Epithelial cell of esophagus (primary cell): ENCODE results near the gene KHSRP.

Experiments used
- DNase-seq: peaks from one replicate; pipeline ENCODE4 v3.0.0; 2010; ENCODE audit warnings: low read depth
- H3K4me3 ChIP-seq: 2 replicates; pipeline ENCODE4 v1.5.1; 2011; ENCODE audit warnings: mild to moderate bottlenecking, low read length, control low read depth
- TF ChIP-seq, protein P1 (sequence below): IDR thresholded peaks from 2 replicates; pipeline ENCODE4 v1.5.1; 2011; ENCODE audit warnings: low read depth, mild to moderate bottlenecking, low read length, control low read depth, inconsistent platforms; ENCODE audit not compliant: insufficient read depth; ENCODE audit errors: missing control alignments

Gene KHSRP

DNA sequence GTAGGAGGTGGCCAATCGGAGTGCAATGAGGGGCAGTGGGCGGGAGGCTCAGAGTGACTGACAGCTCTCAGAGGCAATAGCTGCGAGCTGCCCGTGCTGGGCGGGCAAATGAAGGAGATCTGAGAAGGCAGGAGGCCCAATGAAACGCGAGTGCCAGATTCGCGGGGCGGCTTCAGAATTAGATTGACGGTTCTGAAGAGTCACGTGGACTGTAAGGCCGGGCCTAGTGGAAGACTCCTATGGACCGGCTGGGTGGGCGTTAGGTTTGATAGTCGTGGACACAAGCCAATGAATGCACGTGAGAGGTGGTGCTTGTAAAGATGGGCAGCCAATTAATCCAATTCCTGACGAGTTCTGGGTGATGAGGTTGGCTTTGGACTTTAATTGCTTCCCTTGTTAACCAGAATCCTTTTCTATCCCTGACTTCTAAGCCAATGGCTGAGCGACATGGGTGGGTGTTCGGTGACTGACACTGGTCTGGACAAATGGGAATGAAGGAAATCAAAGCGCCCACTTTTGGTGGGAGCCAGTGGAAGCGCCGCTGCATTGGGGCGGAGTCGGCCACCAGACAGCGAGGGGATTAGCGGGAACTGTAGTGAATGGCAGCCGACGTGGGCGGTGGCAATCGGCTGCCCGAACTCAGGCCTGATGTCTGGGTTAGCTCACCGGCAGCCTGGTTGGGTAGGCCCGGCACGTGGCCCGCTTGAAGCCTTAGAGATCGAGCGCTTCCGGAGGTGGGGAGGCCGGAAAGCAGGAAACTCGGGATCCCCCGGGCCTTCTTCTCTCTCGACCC lies 524 bp upstream of the KHSRP start:
- TF ChIP-seq, protein P1, sequence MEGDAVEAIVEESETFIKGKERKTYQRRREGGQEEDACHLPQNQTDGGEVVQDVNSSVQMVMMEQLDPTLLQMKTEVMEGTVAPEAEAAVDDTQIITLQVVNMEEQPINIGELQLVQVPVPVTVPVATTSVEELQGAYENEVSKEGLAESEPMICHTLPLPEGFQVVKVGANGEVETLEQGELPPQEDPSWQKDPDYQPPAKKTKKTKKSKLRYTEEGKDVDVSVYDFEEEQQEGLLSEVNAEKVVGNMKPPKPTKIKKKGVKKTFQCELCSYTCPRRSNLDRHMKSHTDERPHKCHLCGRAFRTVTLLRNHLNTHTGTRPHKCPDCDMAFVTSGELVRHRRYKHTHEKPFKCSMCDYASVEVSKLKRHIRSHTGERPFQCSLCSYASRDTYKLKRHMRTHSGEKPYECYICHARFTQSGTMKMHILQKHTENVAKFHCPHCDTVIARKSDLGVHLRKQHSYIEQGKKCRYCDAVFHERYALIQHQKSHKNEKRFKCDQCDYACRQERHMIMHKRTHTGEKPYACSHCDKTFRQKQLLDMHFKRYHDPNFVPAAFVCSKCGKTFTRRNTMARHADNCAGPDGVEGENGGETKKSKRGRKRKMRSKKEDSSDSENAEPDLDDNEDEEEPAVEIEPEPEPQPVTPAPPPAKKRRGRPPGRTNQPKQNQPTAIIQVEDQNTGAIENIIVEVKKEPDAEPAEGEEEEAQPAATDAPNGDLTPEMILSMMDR = no peak
- peak; percentile 100 for DNase-seq
- peak overlapping the region; percentile 17 for H3K4me3 ChIP-seq

DNA sequence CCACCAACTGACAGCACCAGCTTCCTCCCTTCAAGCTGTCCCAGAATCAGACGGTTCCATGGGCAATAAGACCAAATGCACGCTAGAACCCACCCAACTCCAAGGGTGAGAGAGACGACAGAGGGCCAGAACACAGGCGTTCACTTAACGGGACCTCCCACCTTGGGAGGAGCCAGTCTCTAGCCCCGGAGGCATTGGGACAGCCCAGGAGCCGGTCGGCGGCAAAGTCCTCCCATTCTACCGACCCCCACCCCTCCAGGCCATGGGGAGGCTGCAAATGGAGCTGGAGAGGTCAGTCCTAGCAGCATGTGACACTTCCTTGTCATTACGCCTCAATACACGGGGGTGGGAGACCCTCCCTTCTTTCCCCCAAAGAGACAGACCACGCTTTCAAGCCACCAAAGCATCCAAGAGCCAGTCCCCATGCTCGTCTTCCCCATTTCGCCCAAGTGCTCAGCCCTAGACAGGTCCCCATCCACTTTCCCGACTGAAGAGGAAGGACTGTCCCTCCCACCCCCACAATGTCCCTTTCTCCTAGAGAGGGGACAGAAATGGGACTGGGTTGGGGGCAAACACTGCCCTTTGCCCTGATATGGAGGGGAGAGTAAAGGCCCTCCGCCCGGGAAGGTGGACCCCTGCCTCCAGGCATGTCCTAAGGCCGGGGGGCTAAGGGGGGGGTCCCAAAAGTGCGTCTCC lies 964 bp downstream of the KHSRP start:
- peak overlapping the region; percentile 97 for H3K4me3 ChIP-seq
- peak; percentile 54 for DNase-seq
- TF ChIP-seq, protein P1 = no peak

DNA sequence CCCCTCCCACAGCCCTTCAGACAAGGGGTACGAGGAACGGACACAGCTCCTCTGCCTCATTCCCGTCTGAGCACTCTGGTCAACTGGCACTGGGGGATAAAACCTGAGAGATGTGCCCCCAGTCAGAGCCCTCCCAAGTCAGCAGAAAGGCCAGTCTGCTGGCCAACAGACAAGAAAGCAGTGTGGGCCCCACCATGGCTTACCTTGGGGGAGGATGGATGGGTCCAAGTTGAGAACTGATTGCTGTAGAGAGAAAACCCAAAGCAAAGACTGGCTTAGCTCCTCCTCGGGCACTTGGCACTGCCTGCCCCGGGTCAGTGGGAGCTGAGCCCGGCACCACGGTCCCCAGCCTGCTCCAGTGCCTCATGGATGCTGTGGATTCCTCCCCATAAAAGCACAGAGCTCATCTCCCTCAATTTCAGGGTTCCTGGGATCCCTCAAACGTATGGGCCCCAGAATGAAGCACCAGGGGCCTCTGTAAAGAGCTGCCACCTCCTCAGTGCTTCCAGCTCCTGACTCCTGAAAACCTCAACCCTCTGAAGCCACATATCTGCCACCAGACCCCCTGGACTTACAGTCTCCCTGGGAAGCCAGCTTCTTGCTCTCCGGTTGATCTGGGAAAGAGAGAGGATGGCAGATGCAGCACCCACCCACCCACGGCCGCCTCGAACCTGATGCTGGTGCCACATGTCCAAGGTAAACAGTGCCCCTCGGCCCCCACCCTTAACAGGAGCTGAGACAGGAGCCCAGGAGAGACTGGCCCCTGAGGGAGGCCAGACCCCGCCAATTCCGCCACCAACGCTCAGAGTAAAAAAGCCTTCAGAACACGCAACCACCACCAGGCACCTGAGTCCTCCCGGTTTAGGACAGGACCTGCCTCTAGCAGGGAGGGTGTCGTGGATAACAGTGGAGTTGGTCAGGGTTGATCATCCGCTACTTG lies 3.3 kb downstream of the KHSRP start:
- TF ChIP-seq, protein P1 = no peak
- no peak overlapping the region for H3K4me3 ChIP-seq
- no peak for DNase-seq

DNA sequence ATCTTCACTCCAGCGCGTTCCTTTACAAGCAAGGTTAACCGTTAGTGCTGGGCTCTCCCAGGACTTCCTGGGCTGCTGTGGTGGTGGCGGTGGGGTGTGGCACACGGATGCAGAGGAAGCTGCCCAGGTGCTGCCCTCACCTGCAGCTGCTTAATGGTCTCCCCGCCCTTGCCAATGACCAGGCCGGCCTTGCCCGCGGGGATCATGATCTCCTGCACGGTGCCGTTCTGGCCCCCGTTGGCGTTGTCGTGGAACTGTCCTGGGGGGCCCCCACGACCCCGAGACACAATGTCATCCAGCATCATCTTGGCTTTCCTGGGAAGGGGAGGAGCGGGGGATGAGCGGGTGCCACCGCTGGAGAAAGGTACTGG lies 6.1 kb downstream of the KHSRP start:
- no peak overlapping the region for H3K4me3 ChIP-seq
- TF ChIP-seq, protein P1 = no peak
- DNase-seq = no peak

DNA sequence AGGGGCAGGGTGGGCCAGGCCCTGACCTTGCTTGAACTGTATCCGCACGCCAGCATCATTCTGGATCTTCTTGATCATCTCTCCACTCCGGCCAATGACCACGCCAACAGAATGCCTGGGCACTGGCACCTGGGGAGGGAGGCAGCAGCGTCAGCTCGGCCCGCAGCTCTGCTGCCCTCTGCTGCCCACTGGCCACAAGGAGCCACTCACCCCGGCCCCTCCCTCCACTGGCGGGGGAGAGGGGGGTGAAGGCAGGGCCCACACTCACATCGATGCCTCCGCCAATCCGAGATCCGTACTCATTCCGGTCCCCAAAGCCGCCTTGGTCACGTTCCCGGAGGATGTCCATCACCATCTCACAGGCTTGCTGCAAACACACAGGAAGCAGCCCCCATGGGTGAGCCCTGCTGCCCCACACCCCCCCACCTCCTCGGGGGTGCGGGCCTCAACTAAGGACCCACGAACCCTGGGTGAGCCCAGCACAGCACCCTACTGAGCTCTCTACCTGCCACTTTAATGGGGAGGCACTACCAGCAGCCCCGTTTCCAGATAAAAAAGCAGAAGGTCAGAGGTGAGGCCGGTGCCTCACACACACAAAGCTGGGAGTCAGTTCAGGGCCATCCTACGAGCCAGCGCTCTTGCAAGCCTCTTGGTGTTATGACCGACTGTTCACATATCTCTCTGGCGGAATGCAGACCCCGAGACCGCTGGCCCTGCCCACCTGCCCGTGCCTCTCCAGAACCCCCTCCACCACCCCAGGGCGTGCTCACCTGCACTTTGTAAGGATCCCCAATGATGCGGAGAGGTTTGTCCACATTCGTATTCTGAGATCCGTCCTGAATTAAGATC lies 6.7 kb downstream of the KHSRP start:
- TF ChIP-seq, protein P1 = peak; percentile 5
- DNase-seq = no peak
- no peak overlapping the region for H3K4me3 ChIP-seq

DNA sequence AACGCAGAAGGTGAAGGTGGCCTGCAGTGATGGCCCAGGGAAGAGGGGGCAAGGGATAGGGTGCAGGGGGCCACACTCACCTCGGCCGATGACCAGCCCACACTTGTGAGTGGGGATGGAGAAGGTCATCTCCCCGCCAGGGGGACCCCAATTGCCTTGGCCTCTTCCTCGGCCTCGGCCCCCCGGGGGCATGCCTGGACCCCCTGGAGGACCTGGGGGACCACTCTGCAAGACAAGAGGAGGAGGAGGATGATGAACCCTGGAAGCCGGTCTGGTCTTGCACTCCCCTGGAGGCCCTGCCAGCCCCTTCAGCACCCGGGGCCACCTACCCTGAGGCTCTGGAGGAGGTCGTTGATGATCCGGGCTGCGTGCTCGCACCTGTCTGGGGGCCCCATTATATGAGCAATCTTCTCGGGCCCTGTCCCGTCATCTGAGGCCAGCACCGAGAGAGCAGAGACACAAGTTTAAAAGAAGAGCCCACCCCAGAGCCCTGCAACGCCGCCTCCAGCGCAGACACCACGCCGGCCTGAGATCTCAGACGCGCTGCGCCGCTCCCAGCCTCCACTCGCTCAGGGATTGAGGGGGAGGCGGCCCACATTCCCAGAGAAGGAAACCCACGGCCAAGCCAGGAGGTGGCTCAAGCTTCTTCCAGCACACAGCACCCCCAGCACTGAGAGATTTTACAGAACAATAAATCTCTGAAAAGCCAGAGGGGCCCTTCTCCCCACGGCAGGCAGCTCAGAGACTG lies 7.8 kb downstream of the KHSRP start:
- DNase-seq = no peak
- H3K4me3 ChIP-seq = no peak overlapping the region
- TF ChIP-seq, protein P1 = no peak
